ENCODE data around the gene AKAP13. TPM values are rescaled to one million over a fixed set of nuclear protein-coding genes. Genes with fewer than 3 reads are reported as not detected.

AKAP13 gene
- total RNA-seq, 1 experiment from 2014 or later, result 49.6 TPM

- BruUV-seq (replicated peaks), result no TSS peak
- POLR2A ChIA-PET, result no interaction called here
- intact Hi-C loops (cut with micrococcal nuclease; ENCODE audit: unreplicated experiment), result no loop called here
- H3K4me1 Mint-ChIP-seq (ENCODE audit: low read depth, unreplicated experiment), result no peaks in the 10 kb centered on the region
- Histone ChIP-seq H3K4me3 (ENCODE audit: low read depth, low read length) (no peak overlapping the region), H3K4me1 (no peaks in the 10 kb centered on the region), H3K36me3 (ENCODE audit: control insufficient read depth, insufficient read depth, low read length) (no peaks in the 10 kb centered on the region), H3K9me3 (no peaks in the 10 kb centered on the region), H3K27me3 (replicated peaks; ENCODE audit: control insufficient read depth, insufficient read depth, low read length) (no peaks in the 10 kb centered on the region)
- no peak for DNase-seq
- H3K36me3 Mint-ChIP-seq (ENCODE audit: insufficient read depth, unreplicated experiment), result no peaks in the 10 kb centered on the region
- H3K4me3 Mint-ChIP-seq (ENCODE audit: unreplicated experiment), result no peak overlapping the region
- CTCF ChIA-PET, result no interaction called here
- TF ChIP-seq CTCF (IDR thresholded peaks at IDR 0.05; ENCODE audit: insufficient read depth in 1 of 2, low read depth in 1 of 2, low read length in 1 of 2, severe bottlenecking in 1 of 2, unreplicated experiment in 1 of 2), result no peak
- no peaks in the 10 kb centered on the region for H3K9me3 Mint-ChIP-seq (ENCODE audit: unreplicated experiment)
- no peak overlapping the region for H3K27ac Mint-ChIP-seq (ENCODE audit: unreplicated experiment)
- no peaks in the 10 kb centered on the region for H3K27me3 Mint-ChIP-seq (ENCODE audit: insufficient read depth, unreplicated experiment)
These were observed 400.0 kb downstream of the AKAP13 start for GRCh38 chr15:85780225-85780985.

- Mint-ChIP-seq H3K36me3 (ENCODE audit: insufficient read depth, unreplicated experiment) (no peaks in the 10 kb centered on the region), H3K4me3 (ENCODE audit: unreplicated experiment) (no peak overlapping the region), H3K27ac (ENCODE audit: unreplicated experiment) (no peak overlapping the region), H3K9me3 (ENCODE audit: unreplicated experiment) (no peaks in the 10 kb centered on the region), H3K27me3 (ENCODE audit: insufficient read depth, unreplicated experiment) (no peaks in the 10 kb centered on the region), H3K4me1 (ENCODE audit: low read depth, unreplicated experiment) (no peaks in the 10 kb centered on the region)
- Histone ChIP-seq H3K4me1 (0 out of 2 replicates have a peak, but pooled peaks cover 1% of the 10 kb centered on the region), H3K9me3 (no peaks in the 10 kb centered on the region), H3K36me3 (ENCODE audit: control insufficient read depth, insufficient read depth, low read length) (no peaks in the 10 kb centered on the region), H3K27me3 (replicated peaks; ENCODE audit: control insufficient read depth, insufficient read depth, low read length) (no peaks in the 10 kb centered on the region), H3K4me3 (ENCODE audit: low read depth, low read length) (no peak overlapping the region)
- POLR2A ChIA-PET, result no interaction called here
- no TSS peak for BruUV-seq (replicated peaks)
- TF ChIP-seq CTCF (IDR thresholded peaks at IDR 0.05; ENCODE audit: insufficient read depth in 1 of 2, low read depth in 1 of 2, low read length in 1 of 2, severe bottlenecking in 1 of 2, unreplicated experiment in 1 of 2), result no peak
- intact Hi-C loops (cut with micrococcal nuclease; ENCODE audit: unreplicated experiment), result no loop called here
- CTCF ChIA-PET, result no interaction called here
- DNase-seq, result no peak
These were observed 400.7 kb downstream of the AKAP13 start for GRCh38 chr15:85781099-85781498.

- intact Hi-C loops (cut with micrococcal nuclease; ENCODE audit: unreplicated experiment), result no loop called here
These were observed 401.7 kb downstream of the AKAP13 start for GRCh38 chr15:85782064-85782463.

More at GRCh38 chr15:85782064-85782463, 401.7 kb downstream of the AKAP13 start:
- Histone ChIP-seq H3K36me3 (ENCODE audit: control insufficient read depth, insufficient read depth, low read length) (no peaks in the 10 kb centered on the region), H3K27me3 (replicated peaks; ENCODE audit: control insufficient read depth, insufficient read depth, low read length) (no peaks in the 10 kb centered on the region), H3K4me1 (peaks cover 7% of the 10 kb centered on the region), H3K4me3 (ENCODE audit: low read depth, low read length) (no peak overlapping the region), H3K9me3 (no peaks in the 10 kb centered on the region)
- CTCF ChIA-PET, result no interaction called here
- H3K27ac Mint-ChIP-seq (ENCODE audit: unreplicated experiment), result no peak overlapping the region
- H3K36me3 Mint-ChIP-seq (ENCODE audit: insufficient read depth, unreplicated experiment), result no peaks in the 10 kb centered on the region
- TF ChIP-seq CTCF (IDR thresholded peaks at IDR 0.05; ENCODE audit: insufficient read depth in 1 of 2, low read depth in 1 of 2, low read length in 1 of 2, severe bottlenecking in 1 of 2, unreplicated experiment in 1 of 2), result no peak
- BruUV-seq (replicated peaks), result no TSS peak
- POLR2A ChIA-PET, result interaction anchor here (0.6 kb wide), 1 partner anchor 153 kb away, joined by 5 read pairs; no protein-coding TSS in a partner anchor
- no peak for DNase-seq
- no peaks in the 10 kb centered on the region for H3K27me3 Mint-ChIP-seq (ENCODE audit: insufficient read depth, unreplicated experiment)
- H3K4me1 Mint-ChIP-seq (ENCODE audit: low read depth, unreplicated experiment), result no peaks in the 10 kb centered on the region
- H3K4me3 Mint-ChIP-seq (ENCODE audit: unreplicated experiment), result no peak overlapping the region
- H3K9me3 Mint-ChIP-seq (ENCODE audit: unreplicated experiment), result no peaks in the 10 kb centered on the region
